D721Med (cell line): ENCODE measurements around the gene IRAK1.

Source experiments
- DNase-seq: peaks from one replicate; pipeline ENCODE4 v3.0.0; 2011; ENCODE audit warnings: low spot score; ENCODE audit not compliant: insufficient read length
- FAIRE-seq: peaks from 2 replicates; lab custom pipeline; 2011; peaks lifted over from hg19 to GRCh38; lab: Jason Lieb, UNC
- CTCF ChIP-seq: IDR thresholded peaks from 2 replicates; pipeline ENCODE4 v1.5.1; 2012; ENCODE audit warnings: mild to moderate bottlenecking, control low read depth; ENCODE audit not compliant: insufficient read depth; ENCODE audit errors: missing control alignments

Gene IRAK1

GRCh38 chrX:154027022-154027402 lies 7.3 kb upstream of the IRAK1 start:
- no peak for TF ChIP-seq CTCF
- no peak for DNase-seq
- FAIRE-seq: no peak

GRCh38 chrX:154026136-154027021 lies 6.7 kb upstream of the IRAK1 start:
- TF ChIP-seq CTCF: no peak
- no peak for DNase-seq
- FAIRE-seq: no peak

GRCh38 chrX:154025230-154025629 lies 5.5 kb upstream of the IRAK1 start:
- TF ChIP-seq CTCF: no peak
- FAIRE-seq: no peak
- DNase-seq: no peak

- DNase-seq: no peak
- TF ChIP-seq CTCF: no peak
- no peak for FAIRE-seq
Observed at GRCh38 chrX:154024271-154024670, 4.6 kb upstream of the IRAK1 start.

GRCh38 chrX:154023276-154024000 lies 3.7 kb upstream of the IRAK1 start:
- no peak for DNase-seq
- FAIRE-seq: no peak
- TF ChIP-seq CTCF: no peak

GRCh38 chrX:154022108-154022507 lies 2.4 kb upstream of the IRAK1 start:
- DNase-seq: no peak
- TF ChIP-seq CTCF: no peak
- no peak for FAIRE-seq
